Measurements from ENCODE around the gene SLC43A1. TPM values are rescaled to one million over a fixed set of nuclear protein-coding genes. Genes with fewer than 3 reads are reported as not detected.

The SLC43A1 gene
- total and polyA plus RNA-seq, 2 experiments from 2014 or later = 19.6 to 49.7 TPM

DNA sequence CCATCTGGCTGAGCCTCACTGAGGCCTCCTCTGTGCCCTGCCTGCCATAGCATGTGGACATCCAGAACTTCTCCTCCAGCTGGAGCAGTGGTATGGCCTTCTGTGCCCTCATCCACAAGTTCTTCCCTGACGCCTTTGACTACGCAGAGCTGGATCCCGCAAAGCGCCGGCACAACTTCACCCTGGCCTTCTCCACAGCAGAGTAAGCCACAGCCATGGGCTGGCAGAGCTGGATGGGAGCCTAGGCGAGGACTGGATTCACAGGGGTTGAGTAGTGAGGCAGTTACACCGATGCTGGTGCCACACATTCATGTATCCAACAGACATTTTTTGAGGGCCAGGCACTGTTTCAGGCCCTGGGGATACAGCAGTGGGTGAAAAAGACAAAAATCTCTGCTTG lies 30.9 kb upstream of the SLC43A1 start:
- Mint-ChIP-seq H3K27me3 (ENCODE audit: insufficient read depth, low read depth, poor library complexity) (peaks cover 16% of the 10 kb centered on the region), H3K36me3 (ENCODE audit: low read depth) (peaks cover 22% of the 10 kb centered on the region), H3K27ac (no peak overlapping the region), H3K4me3 (no peak overlapping the region), H3K4me1 (peaks cover 20% of the 10 kb centered on the region), H3K9me3 (peaks cover 3% of the 10 kb centered on the region; the same call in 2 of the 3 replicates)
- ATAC-seq = no peak
- Histone ChIP-seq H3K4me3 (no peak overlapping the region), H3K79me2 (replicated peaks; ENCODE audit: insufficient read depth) (no peaks in the 10 kb centered on the region), H3F3A (replicated peaks; ENCODE audit: low read depth) (no peaks in the 10 kb centered on the region), H3K36me3 (ENCODE audit: insufficient read depth) (no peaks in the 10 kb centered on the region), H3K4me2 (no peak overlapping the region), H3K27ac (ENCODE audit: low read depth) (no peak overlapping the region), H4K20me1 (replicated peaks; ENCODE audit: insufficient read depth) (no peaks in the 10 kb centered on the region), H3K4me1 (ENCODE audit: insufficient read depth) (peaks cover 16% of the 10 kb centered on the region; the same call in 1 of the 2 replicates), H3K27me3 (ENCODE audit: insufficient read depth) (no peaks in the 10 kb centered on the region), H3K9me2 (ENCODE audit: insufficient read depth) (no peaks in the 10 kb centered on the region), H2AFZ (no peak overlapping the region)
- DNase-seq (ENCODE audit: low spot score) = no peak
- TF ChIP-seq, protein P1, sequence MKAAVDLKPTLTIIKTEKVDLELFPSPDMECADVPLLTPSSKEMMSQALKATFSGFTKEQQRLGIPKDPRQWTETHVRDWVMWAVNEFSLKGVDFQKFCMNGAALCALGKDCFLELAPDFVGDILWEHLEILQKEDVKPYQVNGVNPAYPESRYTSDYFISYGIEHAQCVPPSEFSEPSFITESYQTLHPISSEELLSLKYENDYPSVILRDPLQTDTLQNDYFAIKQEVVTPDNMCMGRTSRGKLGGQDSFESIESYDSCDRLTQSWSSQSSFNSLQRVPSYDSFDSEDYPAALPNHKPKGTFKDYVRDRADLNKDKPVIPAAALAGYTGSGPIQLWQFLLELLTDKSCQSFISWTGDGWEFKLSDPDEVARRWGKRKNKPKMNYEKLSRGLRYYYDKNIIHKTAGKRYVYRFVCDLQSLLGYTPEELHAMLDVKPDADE (IDR thresholded peaks at IDR 0.05) = no peak
- TF ChIP-seq ZNF114 (CRISPR knock-in tag; IDR thresholded peaks at IDR 0.05) (no peak), EZH2phosphoT487 (IDR thresholded peaks at IDR 0.05; ENCODE audit: unreplicated experiment) (no peak), ZNF331 (CRISPR knock-in tag; IDR thresholded peaks at IDR 0.05; ENCODE audit: low read depth) (no peak), CREB1 (CRISPR knock-in tag; IDR thresholded peaks at IDR 0.05; ENCODE audit: low read depth) (no peak), EZH2 (IDR thresholded peaks at IDR 0.05; ENCODE audit: low read depth, unreplicated experiment) (no peak), STAT1 (IDR thresholded peaks at IDR 0.05; ENCODE audit: unreplicated experiment) (no peak), POLR2AphosphoS5 (IDR thresholded peaks at IDR 0.05; ENCODE audit: low read depth) (no peak), JUNB (IDR thresholded peaks at IDR 0.05; ENCODE audit: unreplicated experiment) (no peak), NANOG (IDR thresholded peaks at IDR 0.05; ENCODE audit: borderline replicate concordance) (no peak)
- TF ChIP-seq, protein P2, sequence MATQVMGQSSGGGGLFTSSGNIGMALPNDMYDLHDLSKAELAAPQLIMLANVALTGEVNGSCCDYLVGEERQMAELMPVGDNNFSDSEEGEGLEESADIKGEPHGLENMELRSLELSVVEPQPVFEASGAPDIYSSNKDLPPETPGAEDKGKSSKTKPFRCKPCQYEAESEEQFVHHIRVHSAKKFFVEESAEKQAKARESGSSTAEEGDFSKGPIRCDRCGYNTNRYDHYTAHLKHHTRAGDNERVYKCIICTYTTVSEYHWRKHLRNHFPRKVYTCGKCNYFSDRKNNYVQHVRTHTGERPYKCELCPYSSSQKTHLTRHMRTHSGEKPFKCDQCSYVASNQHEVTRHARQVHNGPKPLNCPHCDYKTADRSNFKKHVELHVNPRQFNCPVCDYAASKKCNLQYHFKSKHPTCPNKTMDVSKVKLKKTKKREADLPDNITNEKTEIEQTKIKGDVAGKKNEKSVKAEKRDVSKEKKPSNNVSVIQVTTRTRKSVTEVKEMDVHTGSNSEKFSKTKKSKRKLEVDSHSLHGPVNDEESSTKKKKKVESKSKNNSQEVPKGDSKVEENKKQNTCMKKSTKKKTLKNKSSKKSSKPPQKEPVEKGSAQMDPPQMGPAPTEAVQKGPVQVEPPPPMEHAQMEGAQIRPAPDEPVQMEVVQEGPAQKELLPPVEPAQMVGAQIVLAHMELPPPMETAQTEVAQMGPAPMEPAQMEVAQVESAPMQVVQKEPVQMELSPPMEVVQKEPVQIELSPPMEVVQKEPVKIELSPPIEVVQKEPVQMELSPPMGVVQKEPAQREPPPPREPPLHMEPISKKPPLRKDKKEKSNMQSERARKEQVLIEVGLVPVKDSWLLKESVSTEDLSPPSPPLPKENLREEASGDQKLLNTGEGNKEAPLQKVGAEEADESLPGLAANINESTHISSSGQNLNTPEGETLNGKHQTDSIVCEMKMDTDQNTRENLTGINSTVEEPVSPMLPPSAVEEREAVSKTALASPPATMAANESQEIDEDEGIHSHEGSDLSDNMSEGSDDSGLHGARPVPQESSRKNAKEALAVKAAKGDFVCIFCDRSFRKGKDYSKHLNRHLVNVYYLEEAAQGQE (IDR thresholded peaks at IDR 0.05; ENCODE audit: unreplicated experiment) = no peak
- TF ChIP-seq, protein P3, sequence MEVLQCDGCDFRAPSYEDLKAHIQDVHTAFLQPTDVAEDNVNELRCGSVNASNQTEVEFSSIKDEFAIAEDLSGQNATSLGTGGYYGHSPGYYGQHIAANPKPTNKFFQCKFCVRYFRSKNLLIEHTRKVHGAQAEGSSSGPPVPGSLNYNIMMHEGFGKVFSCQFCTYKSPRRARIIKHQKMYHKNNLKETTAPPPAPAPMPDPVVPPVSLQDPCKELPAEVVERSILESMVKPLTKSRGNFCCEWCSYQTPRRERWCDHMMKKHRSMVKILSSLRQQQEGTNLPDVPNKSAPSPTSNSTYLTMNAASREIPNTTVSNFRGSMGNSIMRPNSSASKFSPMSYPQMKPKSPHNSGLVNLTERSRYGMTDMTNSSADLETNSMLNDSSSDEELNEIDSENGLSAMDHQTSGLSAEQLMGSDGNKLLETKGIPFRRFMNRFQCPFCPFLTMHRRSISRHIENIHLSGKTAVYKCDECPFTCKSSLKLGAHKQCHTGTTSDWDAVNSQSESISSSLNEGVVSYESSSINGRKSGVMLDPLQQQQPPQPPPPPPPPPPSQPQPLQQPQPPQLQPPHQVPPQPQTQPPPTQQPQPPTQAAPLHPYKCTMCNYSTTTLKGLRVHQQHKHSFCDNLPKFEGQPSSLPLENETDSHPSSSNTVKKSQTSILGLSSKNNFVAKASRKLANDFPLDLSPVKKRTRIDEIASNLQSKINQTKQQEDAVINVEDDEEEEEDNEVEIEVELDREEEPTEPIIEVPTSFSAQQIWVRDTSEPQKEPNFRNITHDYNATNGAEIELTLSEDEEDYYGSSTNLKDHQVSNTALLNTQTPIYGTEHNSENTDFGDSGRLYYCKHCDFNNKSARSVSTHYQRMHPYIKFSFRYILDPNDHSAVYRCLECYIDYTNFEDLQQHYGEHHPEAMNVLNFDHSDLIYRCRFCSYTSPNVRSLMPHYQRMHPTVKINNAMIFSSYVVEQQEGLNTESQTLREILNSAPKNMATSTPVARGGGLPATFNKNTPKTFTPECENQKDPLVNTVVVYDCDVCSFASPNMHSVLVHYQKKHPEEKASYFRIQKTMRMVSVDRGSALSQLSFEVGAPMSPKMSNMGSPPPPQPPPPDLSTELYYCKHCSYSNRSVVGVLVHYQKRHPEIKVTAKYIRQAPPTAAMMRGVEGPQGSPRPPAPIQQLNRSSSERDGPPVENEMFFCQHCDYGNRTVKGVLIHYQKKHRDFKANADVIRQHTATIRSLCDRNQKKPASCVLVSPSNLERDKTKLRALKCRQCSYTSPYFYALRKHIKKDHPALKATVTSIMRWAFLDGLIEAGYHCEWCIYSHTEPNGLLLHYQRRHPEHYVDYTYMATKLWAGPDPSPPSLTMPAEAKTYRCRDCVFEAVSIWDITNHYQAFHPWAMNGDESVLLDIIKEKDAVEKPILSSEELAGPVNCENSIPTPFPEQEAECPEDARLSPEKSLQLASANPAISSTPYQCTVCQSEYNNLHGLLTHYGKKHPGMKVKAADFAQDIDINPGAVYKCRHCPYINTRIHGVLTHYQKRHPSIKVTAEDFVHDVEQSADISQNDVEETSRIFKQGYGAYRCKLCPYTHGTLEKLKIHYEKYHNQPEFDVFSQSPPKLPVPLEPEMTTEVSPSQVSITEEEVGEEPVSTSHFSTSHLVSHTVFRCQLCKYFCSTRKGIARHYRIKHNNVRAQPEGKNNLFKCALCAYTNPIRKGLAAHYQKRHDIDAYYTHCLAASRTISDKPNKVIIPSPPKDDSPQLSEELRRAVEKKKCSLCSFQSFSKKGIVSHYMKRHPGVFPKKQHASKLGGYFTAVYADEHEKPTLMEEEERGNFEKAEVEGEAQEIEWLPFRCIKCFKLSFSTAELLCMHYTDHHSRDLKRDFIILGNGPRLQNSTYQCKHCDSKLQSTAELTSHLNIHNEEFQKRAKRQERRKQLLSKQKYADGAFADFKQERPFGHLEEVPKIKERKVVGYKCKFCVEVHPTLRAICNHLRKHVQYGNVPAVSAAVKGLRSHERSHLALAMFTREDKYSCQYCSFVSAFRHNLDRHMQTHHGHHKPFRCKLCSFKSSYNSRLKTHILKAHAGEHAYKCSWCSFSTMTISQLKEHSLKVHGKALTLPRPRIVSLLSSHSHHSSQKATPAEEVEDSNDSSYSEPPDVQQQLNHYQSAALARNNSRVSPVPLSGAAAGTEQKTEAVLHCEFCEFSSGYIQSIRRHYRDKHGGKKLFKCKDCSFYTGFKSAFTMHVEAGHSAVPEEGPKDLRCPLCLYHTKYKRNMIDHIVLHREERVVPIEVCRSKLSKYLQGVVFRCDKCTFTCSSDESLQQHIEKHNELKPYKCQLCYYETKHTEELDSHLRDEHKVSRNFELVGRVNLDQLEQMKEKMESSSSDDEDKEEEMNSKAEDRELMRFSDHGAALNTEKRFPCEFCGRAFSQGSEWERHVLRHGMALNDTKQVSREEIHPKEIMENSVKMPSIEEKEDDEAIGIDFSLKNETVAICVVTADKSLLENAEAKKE (CRISPR knock-in tag; IDR thresholded peaks at IDR 0.05) = no peak
- TF ChIP-seq, protein P4, sequence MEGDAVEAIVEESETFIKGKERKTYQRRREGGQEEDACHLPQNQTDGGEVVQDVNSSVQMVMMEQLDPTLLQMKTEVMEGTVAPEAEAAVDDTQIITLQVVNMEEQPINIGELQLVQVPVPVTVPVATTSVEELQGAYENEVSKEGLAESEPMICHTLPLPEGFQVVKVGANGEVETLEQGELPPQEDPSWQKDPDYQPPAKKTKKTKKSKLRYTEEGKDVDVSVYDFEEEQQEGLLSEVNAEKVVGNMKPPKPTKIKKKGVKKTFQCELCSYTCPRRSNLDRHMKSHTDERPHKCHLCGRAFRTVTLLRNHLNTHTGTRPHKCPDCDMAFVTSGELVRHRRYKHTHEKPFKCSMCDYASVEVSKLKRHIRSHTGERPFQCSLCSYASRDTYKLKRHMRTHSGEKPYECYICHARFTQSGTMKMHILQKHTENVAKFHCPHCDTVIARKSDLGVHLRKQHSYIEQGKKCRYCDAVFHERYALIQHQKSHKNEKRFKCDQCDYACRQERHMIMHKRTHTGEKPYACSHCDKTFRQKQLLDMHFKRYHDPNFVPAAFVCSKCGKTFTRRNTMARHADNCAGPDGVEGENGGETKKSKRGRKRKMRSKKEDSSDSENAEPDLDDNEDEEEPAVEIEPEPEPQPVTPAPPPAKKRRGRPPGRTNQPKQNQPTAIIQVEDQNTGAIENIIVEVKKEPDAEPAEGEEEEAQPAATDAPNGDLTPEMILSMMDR (conservative IDR thresholded peaks at IDR 0.05; ENCODE audit: low read depth in 2 of 2) = no peak
